Measurements from ENCODE around the gene PTPRK. TPM values are rescaled to one million over a fixed set of nuclear protein-coding genes. Genes with fewer than 3 reads are reported as not detected.

PTPRK gene
- total and polyA plus RNA-seq, 2 of the 8 experiments (the other 6 are each of a cell fraction or from before 2014, with no cell fraction given): 11.4 to 47.3 TPM

DNA sequence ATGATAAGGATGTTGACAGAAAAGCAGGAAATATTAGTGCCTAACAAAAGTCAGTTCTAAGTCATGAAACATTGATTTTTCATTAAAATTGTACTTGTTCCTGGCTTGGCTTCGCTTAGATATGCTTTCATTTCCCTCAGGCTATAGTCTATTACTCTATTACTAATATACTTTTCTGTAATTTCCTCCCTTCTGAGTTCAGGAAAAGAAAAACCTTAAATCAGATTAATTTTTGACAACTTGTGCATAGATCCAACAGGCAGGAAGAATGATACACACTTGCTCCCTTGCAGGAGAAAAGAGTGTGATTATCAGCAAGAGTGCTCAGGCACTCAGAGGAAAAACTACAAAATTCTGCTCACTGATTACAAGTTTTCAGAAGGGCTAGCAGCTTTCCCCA is 474.4 kb downstream of the PTPRK start (continued):
- TF ChIP-seq, protein P1, sequence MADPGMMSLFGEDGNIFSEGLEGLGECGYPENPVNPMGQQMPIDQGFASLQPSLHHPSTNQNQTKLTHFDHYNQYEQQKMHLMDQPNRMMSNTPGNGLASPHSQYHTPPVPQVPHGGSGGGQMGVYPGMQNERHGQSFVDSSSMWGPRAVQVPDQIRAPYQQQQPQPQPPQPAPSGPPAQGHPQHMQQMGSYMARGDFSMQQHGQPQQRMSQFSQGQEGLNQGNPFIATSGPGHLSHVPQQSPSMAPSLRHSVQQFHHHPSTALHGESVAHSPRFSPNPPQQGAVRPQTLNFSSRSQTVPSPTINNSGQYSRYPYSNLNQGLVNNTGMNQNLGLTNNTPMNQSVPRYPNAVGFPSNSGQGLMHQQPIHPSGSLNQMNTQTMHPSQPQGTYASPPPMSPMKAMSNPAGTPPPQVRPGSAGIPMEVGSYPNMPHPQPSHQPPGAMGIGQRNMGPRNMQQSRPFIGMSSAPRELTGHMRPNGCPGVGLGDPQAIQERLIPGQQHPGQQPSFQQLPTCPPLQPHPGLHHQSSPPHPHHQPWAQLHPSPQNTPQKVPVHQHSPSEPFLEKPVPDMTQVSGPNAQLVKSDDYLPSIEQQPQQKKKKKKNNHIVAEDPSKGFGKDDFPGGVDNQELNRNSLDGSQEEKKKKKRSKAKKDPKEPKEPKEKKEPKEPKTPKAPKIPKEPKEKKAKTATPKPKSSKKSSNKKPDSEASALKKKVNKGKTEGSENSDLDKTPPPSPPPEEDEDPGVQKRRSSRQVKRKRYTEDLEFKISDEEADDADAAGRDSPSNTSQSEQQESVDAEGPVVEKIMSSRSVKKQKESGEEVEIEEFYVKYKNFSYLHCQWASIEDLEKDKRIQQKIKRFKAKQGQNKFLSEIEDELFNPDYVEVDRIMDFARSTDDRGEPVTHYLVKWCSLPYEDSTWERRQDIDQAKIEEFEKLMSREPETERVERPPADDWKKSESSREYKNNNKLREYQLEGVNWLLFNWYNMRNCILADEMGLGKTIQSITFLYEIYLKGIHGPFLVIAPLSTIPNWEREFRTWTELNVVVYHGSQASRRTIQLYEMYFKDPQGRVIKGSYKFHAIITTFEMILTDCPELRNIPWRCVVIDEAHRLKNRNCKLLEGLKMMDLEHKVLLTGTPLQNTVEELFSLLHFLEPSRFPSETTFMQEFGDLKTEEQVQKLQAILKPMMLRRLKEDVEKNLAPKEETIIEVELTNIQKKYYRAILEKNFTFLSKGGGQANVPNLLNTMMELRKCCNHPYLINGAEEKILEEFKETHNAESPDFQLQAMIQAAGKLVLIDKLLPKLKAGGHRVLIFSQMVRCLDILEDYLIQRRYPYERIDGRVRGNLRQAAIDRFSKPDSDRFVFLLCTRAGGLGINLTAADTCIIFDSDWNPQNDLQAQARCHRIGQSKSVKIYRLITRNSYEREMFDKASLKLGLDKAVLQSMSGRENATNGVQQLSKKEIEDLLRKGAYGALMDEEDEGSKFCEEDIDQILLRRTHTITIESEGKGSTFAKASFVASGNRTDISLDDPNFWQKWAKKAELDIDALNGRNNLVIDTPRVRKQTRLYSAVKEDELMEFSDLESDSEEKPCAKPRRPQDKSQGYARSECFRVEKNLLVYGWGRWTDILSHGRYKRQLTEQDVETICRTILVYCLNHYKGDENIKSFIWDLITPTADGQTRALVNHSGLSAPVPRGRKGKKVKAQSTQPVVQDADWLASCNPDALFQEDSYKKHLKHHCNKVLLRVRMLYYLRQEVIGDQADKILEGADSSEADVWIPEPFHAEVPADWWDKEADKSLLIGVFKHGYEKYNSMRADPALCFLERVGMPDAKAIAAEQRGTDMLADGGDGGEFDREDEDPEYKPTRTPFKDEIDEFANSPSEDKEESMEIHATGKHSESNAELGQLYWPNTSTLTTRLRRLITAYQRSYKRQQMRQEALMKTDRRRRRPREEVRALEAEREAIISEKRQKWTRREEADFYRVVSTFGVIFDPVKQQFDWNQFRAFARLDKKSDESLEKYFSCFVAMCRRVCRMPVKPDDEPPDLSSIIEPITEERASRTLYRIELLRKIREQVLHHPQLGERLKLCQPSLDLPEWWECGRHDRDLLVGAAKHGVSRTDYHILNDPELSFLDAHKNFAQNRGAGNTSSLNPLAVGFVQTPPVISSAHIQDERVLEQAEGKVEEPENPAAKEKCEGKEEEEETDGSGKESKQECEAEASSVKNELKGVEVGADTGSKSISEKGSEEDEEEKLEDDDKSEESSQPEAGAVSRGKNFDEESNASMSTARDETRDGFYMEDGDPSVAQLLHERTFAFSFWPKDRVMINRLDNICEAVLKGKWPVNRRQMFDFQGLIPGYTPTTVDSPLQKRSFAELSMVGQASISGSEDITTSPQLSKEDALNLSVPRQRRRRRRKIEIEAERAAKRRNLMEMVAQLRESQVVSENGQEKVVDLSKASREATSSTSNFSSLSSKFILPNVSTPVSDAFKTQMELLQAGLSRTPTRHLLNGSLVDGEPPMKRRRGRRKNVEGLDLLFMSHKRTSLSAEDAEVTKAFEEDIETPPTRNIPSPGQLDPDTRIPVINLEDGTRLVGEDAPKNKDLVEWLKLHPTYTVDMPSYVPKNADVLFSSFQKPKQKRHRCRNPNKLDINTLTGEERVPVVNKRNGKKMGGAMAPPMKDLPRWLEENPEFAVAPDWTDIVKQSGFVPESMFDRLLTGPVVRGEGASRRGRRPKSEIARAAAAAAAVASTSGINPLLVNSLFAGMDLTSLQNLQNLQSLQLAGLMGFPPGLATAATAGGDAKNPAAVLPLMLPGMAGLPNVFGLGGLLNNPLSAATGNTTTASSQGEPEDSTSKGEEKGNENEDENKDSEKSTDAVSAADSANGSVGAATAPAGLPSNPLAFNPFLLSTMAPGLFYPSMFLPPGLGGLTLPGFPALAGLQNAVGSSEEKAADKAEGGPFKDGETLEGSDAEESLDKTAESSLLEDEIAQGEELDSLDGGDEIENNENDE (IDR thresholded peaks at IDR 0.05; ENCODE audit: insufficient replicate concordance, low read length): no peak
- TF ChIP-seq TAF1 (IDR thresholded peaks at IDR 0.05; ENCODE audit: low read depth, low read length): no peak
- no peak for TF ChIP-seq RNF2 (IDR thresholded peaks at IDR 0.05; ENCODE audit: borderline replicate concordance, low read depth, low read length, missing control alignments, poor library complexity, severe bottlenecking)
- TF ChIP-seq, protein P2, sequence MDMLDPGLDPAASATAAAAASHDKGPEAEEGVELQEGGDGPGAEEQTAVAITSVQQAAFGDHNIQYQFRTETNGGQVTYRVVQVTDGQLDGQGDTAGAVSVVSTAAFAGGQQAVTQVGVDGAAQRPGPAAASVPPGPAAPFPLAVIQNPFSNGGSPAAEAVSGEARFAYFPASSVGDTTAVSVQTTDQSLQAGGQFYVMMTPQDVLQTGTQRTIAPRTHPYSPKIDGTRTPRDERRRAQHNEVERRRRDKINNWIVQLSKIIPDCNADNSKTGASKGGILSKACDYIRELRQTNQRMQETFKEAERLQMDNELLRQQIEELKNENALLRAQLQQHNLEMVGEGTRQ (IDR thresholded peaks at IDR 0.05; ENCODE audit: low read length): no peak
